Measurements from ENCODE around the gene MYO16.

DNA sequence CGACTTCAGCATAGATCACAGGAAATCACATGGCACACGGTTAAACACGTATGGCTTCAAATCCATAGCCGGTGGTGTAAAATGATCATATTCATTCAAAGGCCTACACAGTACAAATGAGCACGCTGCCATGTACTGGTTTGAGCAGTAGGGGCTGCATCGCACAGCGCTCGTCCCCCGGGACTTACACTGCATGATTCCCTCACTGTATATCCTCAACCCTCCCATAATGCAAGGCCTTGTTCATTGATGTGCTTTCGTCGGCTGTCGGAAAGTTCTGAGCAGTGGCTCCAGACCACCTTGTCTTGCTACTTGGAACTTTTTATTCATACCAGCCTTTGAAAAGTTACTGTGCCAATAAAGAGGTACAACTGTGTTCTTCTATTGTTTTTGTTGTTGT is 578.2 kb downstream of the MYO16 start:
- TF ChIP-seq, protein P1, sequence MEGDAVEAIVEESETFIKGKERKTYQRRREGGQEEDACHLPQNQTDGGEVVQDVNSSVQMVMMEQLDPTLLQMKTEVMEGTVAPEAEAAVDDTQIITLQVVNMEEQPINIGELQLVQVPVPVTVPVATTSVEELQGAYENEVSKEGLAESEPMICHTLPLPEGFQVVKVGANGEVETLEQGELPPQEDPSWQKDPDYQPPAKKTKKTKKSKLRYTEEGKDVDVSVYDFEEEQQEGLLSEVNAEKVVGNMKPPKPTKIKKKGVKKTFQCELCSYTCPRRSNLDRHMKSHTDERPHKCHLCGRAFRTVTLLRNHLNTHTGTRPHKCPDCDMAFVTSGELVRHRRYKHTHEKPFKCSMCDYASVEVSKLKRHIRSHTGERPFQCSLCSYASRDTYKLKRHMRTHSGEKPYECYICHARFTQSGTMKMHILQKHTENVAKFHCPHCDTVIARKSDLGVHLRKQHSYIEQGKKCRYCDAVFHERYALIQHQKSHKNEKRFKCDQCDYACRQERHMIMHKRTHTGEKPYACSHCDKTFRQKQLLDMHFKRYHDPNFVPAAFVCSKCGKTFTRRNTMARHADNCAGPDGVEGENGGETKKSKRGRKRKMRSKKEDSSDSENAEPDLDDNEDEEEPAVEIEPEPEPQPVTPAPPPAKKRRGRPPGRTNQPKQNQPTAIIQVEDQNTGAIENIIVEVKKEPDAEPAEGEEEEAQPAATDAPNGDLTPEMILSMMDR (IDR thresholded peaks at IDR 0.05): no peak
- TF ChIP-seq POLR2A (IDR thresholded peaks at IDR 0.05): no peak
